Skin of body (tissue), 2 donors: ENCODE measurements around the gene ARID2. TPM values are rescaled to one million over a fixed set of nuclear protein-coding genes. Genes with fewer than 3 reads are reported as not detected.

Experiments used
- DNase-seq: peaks from one replicate; lab custom pipeline; 2025; lab: John Stamatoyannopoulos, UW
- total RNA-seq: library from RNA; depleted of rRNA; stranded (reverse); fragments of >200 nt; gene quantifications from one replicate; pipeline ENCODE4 v1.2.3, GENCODE V29; 2014

The ARID2 gene
- total RNA-seq, 1 donor from 2014 or later, result 52.7 TPM

- DNase-seq, result no peak
Measured at GRCh38 chr12:45763381-45763780, 33.9 kb downstream of the ARID2 start.

DNA sequence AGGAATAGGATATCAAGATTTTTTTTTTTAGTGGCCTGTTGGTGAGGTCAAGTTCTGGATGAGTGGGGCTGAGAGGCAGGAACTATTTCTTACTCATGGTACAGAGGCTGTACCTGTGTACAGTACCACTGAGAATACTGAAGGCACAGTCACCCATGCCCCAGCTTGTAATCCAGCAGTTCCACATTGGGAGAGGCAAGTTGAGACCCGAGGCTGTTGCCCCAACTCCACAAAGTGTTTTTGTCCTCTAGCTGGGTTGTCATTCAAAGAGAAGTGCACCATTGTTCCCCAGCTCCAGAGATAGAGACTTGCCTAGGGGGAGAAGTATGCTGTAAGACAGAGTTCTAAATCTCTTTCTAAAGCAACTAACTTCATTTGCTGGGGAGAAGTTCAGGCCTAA lies 38.7 kb downstream of the ARID2 start:
- DNase-seq, result no peak

GRCh38 chr12:45773747-45774146 lies 44.2 kb downstream of the ARID2 start:
- no peak for DNase-seq

DNA sequence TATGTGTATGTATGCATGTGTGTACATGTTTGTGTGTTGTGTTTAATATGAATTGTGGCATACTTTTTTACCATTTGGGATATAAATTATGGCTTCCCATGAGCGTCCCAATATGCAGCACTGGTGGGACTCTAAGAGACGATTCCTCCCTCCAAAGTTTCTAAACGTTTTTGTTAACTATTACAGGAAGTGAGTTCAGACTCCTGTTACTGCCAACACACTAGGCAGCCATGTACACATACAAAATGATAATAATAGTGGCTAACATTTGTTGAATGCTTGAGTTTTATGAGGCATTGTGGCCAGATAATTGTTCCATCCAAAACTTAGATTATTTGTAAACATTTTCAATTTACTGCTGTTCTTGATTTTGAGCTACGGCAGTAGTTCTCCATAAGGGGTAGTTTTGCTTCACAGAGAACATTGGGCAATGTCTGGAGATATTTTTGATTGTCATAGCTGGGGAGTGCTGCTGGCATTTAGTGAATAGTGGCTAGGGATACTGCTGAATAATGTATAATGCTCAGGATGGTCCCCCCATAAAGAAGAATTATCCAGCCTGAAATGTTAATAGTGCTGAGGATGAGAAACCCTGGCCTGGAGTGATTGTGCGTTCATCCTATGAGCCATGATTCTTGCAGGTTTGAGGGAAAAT lies 45.1 kb downstream of the ARID2 start:
- no peak for DNase-seq

- DNase-seq, result no peak
Measured at GRCh38 chr12:45775465-45775864, 46.0 kb downstream of the ARID2 start.

DNA sequence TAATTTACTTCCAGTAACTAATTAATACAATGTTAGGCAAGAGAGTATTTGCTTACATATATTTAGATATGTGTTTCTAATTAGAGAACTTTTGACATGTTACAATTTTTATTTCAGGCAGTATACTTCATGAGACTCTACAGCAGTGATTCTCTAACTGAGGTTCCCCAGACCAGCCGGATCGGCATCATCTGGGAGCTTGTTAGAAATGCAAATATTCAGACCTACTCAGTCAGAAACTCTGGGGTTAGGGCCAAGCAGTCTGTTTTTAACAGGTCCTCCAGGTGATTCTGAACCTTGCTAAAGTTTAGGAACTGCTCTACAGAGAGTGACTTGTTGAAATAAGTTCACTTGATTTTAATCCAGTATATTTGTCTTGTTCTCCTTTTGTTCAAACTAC lies 46.5 kb downstream of the ARID2 start:
- DNase-seq, result no peak

GRCh38 chr12:45779936-45780335 lies 50.4 kb downstream of the ARID2 start:
- no peak for DNase-seq

DNA sequence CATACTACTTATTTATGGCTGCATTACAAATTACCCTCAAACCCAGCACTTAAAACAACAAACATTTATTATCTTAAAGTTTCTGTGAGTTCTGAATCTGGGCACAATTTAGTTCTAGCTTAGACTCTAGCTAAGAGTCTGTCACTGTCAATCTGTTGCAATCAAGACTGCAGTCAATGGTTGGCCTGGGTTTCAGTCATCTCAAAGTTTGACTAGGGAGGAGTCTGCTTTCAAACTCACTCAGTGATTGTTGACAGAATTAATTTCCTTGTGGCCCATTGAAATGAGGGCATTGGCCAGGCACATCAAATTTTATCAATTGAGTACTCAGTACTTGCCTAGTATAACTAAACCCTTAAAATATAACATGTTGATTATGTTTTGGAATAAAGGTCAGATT lies 51.6 kb downstream of the ARID2 start:
- no peak for DNase-seq

GRCh38 chr12:45785315-45785714 lies 55.8 kb downstream of the ARID2 start:
- no peak for DNase-seq

DNA sequence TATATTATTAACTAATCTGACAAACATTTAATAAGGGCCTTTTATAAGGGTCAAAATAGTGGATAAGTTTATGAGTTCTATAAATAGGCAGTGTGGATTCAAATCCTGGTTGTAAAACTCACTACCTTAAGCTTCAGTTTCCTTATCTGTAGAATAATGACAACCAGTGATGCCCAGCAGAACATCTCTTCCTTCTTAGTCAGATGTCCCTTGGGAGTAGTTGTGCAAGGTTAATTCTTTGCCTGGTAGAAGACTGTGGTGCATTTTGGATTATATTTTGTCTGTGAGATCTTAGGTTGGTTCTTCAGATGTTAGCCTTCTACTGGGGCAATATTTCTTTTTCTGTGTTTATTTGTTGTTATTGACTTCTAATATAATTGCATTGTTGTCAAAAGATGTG lies 59.5 kb downstream of the ARID2 start:
- DNase-seq, result no peak

- no peak for DNase-seq
Measured at GRCh38 chr12:45794422-45794821, 64.9 kb downstream of the ARID2 start.

DNA sequence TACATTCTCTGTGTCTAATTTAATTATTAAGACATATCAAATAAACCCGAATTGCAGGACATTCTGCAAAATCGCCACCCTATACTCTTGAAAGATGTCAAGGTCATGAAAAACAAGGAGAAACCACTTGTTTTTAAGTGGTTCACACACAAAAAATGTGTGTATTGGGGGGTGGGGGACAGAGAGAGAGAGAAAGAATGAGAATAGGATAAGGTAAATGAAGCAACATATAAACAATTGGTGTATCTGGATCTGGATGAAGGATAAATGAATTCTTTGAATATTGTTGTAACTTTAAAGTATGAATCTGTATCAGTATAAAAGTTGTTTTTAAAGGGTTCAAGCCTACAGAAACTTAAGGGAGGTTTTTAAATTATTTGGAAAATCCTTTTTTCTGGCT lies 72.1 kb downstream of the ARID2 start:
- no peak for DNase-seq

DNA sequence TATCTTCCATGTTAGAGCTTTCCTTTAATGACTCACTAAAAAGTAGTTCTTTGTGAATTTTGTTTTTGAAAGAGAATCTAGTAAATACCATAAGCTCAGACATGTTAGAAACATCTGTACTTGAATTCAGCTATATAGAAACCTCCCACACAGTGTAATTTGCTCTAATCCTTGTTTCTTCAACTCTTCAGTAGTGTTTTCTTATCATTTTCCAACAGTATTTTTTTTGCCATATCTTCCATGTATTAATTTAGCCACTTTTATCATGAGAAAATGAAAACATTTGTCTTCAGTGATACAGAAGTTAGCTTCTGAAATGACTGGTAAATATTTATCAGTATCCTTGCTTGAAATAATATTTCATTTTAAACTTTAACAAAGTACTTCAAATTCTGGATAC lies 73.6 kb downstream of the ARID2 start:
- no peak for DNase-seq

DNA sequence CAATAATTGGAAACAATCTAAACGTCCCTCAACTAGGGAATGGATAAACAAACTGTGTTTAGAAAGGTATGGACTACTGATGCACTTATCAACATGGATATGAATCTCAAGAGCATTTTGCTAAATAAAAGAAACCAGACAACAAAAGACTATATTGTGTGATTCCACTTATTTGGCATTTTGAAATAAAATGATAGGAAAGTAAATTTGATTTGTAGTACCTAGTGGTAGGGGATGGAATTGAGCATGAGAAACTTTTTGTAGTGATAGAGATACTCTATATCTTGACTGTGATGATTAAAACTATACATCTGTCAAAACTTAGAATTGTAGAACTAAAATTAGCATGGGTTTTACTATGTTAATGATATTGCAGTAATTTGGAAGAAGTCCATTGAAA lies 87.1 kb downstream of the ARID2 start:
- DNase-seq, result no peak

GRCh38 chr12:45827974-45828373 lies 98.5 kb downstream of the ARID2 start:
- no peak for DNase-seq

DNA sequence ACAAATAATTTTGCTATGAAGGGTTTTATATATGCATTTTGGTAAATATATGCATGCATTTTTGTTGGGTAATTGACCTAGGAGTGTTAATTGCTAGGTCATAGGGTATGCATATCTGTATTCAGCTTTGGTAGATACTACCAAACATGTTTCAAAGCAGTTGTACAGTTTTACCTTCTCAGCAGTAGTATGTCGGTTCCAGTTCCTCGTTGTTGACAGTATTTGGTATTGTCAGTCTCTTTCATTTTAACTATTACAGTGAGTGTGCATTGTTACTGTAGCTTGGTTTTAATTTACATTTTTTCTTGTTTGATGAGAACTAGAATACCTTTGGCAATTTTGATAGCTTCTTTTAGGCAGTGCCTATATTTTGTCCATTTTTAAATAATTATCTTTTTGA lies 98.9 kb downstream of the ARID2 start:
- DNase-seq, result no peak

GRCh38 chr12:45831590-45831989 lies 102.1 kb downstream of the ARID2 start:
- no peak for DNase-seq

DNA sequence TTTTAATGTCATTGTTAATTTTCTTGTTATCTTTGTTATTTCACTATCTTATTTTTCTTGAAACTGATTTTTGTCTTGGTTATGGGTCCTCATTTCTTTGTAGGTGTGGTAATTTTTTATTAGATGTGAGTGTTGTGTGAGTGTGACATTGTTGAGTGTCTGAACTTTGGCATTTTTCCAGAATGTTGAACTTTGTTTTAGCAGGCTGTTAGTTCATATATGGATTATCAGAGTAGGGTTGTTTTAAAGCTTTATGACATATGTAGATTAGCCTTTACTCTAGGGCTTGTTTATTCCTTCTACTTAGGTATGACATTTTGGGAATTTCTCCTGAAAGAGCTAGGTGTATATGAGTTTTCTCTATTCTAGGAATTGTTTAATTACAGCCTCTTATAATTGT lies 103.9 kb downstream of the ARID2 start:
- DNase-seq, result no peak

DNA sequence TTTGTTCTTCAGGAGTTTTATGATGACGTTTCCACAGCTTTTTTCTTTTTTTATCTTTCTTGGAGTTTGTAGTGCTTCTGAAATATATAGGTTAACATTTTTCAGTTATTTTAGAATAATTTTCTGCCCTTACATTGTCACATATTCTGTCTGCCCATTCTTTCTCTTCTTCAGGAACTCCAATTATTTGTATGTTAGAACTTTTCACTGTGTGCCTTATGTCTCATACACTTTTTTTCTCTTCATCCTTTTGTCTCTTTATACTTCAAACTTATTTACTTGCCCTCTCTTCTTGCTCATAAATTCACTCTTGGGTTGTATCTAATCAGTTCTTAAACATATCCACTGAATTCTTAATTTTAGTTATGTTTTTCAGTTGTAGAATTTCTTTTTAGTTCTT lies 105.3 kb downstream of the ARID2 start:
- DNase-seq, result no peak

DNA sequence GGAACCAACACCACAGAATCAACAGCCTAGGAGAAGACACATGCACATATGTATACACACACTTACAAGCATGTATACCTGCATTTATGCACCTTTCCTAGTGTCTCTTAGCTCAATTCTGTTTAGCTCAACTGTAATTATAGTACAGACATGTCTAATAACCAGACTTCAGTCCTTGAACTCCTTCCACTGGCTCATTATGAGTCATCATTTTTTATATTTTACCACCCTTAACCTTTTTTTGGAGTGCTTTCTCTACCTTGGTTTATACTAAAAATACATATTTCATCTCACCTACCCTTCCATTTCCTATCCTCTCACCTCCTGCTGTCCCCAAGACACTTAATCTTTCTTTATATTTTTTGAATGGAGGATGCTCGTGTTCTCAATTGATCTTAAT lies 110.4 kb downstream of the ARID2 start:
- no peak for DNase-seq

GRCh38 chr12:45849289-45849688 lies 119.8 kb downstream of the ARID2 start:
- no peak for DNase-seq

- DNase-seq, result no peak
Measured at GRCh38 chr12:45850302-45850701, 120.8 kb downstream of the ARID2 start.

- DNase-seq, result no peak
Measured at GRCh38 chr12:45852508-45852907, 123.0 kb downstream of the ARID2 start.

GRCh38 chr12:45853550-45853949 lies 124.0 kb downstream of the ARID2 start:
- DNase-seq, result no peak
